Hepatic stellate cell (primary cell): Measurements from ENCODE around the gene STARD4.

Source experiments
- DNase-seq: peaks from one replicate; pipeline ENCODE4 v3.0.0; 2011; ENCODE audit warnings: low spot score

The STARD4 gene

DNA sequence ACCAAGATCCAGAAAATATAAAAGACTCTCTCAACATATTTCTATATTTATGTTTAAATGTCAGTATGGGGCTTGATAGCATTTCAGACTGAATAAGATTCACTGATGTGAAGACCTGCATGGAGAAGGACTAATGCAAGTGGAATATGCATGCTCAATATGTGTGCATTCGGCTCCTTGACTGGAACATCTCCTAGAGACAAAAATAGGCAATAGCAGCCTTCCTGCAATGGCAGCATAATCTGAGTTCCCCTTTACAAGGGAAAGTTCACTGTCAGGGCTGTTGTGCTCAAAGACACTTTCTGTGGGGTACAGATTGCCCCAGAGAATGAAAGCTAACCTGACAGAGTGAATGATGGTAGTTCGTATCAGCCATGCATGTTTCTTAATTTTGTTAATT is 42.4 kb downstream of the STARD4 start:
- no peak for DNase-seq

DNA sequence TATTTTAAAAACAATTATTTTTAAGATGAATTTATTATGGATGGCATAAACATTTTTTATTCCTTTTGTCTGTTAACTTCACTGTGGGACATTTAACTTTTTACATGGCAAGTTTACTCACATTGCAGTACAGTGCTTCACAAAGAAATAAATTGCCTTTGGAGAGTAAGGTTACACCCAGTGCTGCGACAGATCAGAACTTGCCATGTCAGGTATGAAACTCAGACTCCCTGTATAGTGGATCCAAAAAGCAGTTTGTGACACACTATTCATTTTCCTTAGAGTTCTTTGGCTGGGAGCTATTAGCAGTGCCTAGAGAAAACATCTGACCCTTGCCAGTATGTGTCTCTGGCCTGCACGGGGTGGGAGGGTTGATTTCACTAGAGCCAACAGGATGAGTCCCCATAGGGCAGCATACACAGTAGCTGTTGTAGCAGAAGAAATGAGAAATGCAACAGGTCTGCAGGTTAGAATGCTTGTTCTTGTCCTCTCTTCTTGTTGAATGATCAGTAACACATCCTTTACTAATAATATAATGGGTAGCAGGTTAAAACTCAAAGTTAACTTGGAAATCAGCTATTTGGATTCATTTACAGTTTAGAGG is 42.9 kb downstream of the STARD4 start:
- no peak for DNase-seq

DNA sequence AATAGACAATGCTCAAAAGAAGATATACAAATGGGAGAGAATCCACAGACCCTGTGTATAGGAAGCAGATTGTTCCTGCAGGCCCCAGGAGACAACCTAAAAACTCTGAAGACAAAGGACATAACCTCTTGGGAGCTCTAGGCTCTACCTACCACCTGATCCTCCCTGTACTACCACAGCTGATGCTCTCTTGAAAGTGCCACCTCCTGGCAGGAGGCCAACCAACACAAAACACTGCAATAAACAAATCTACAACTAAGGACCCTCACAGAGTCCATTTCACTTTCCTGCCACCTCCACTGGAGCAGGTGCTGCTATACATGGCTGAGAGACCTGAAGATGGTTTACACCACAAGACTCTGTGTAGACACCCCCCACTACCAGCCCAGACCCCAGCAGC is 49.0 kb downstream of the STARD4 start:
- DNase-seq, result no peak

DNA sequence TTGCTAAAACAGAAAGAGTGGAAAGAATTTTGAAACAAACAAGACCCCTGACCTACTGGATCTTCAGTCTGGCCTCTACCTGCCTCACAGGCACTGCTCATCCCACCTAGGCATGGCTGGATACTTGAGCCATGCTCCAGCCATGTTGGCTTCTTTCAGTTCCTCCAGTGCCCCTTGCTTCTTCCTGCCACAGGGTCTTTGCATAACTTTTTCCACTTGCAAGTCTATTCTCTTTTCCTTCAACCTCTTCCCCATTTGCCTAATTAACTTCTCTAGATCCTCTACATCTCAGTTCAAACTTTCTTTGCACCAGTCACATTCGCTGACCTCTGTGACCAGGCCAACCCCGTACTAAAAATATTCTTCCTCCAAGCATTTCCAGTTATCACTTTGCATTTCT is 50.4 kb downstream of the STARD4 start:
- DNase-seq, result no peak

DNA sequence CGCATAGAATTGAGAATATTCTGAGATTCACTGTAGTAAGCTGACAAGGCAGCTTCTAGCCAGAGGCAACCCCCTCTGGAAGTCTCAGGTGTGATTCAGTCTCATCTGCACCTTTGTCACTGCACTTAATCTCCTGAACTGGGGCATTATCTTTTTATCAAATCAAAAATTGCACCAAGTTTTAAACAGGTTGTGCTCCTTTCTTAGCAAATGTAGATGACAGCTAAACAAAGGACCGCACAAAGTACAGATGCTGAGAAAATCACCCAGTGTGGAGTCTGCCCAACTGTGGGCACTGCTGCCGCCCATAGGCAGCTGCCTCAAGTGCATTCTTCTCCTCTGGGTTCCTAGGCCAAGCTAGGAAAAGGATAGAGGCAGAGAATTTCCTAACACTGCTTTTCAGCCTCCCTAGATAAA is 51.1 kb downstream of the STARD4 start:
- peak; percentile 29 for DNase-seq

DNA sequence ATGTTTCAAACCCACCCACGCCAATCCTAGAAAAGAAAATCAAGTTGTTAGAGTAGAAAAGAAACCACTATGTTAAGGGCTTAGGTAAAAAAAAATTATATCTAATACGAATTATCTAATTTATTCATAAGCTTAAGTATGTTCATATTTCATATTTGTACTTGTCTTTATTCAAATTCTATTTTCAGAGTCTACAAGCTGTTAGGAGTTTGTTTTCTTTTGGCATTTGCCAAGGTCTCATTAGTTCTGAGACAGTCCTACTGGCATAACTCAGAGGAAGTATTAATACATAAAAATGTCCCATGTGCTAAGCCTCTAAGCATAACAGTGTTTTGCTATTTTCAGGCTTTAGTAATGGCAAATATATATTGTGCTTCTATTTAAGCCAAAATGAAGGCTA is 57.6 kb downstream of the STARD4 start:
- no peak for DNase-seq

DNA sequence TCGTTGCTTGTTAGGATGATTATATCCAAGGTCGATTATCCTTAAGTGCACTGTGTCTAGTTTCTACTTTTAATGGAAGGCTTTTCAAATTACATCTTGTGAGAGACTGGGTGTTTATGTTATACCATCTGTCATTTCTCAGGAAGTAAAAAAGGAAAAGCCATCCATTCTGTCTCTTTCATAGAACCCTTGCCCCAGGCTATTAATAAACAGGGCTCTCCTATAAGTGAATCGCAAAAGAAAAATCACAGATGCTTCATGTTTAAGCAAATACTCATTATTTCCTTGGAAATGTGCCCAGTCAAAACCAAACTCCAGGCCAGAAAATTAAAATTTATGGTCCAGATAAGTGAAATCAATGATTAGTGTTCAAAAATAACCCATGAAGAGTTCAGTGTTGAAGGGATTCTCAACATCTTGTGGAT is 58.1 kb downstream of the STARD4 start:
- DNase-seq, result no peak

DNA sequence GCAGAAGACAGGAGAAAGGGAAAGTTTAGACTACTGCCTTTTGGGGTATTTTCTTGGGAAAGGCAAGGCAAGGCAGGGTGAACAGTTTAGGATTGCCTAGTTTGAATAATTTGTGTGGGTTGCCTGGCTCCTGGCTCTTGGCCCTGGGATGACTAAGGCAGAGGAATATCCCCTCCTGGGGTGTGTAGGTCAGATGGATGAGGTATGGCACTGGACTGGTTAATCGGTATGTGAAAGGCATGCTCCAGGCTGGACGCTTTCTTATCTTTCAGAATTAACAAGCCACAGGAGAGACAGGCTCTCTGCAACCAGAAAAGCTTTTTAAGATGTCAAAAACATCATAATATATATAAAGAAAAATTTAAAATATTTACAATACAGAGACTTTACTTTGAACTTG is 58.6 kb downstream of the STARD4 start:
- DNase-seq, result no peak

DNA sequence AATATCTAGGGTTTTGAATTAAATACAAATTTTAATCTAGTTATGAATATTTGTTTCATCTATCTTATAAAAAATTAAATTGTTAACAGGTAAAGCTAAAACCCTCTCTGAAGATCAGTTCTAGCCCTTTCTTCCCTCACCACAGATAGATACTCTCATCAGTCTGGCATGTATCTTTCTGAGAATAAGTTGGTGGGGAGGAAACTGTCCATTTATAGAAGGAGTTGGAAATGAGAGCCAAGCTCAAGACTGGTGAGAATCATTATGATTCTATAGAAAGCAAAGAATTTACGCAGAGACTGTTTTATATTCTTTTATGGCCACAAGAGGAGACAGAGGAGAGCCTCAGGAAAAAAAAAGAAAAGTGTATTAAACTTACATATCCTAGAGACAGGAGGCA is 59.0 kb downstream of the STARD4 start:
- peak; percentile 36 for DNase-seq

DNA sequence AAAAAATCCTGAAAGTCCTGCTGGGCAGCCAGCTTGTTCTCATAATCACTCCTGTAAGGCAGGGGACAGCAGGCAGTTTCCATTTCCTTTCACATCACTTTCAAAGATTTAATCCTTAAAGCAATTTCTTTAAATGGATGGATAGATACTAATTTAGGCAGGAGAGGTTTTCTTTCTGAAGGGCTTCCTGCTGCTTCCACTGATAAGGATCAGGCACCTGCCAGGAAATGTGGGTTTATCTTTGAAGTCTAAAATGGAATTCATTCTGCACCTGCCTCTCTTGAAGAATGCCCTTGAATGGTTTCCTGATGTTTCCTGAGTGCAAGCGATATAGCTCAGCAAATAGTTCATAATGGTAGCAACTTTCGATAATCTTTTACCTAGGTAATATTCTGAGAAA is 64.5 kb downstream of the STARD4 start:
- DNase-seq, result no peak

DNA sequence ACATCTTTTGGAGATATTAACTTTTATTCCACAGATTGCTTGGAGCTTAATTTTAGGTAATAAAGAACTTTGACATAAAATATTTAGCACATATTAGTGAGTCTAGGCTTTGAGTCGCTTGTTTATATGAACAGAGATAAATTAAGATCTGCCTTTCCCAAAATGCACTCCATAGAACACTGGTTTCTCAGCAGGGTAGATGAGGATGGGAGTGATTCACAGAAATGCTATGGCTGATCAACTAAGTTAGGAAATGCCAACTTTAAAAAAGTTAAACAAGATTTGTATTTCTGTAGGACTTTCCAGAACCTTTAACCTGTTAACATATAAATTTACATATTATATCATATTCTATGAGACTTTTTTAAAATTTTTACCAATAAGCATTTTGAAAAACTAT is 65.2 kb downstream of the STARD4 start:
- no peak for DNase-seq
